ENCODE results near the gene MAPK12. TPM values are rescaled to one million over a fixed set of nuclear protein-coding genes. Genes with fewer than 3 reads are reported as not detected.
A peak's percentile ranks its signal among the peaks of the same experiment; 100 is the strongest.

Gene MAPK12
- total and polyA plus RNA-seq, 4 donors, result 0.83 to 2.8 (median 1.9) TPM

GRCh38 chr22:50298937-50299784 is 37.7 kb upstream of the MAPK12 start:
- WGBS, result 11% methylated on average over 59 of the region's 59 CpGs
- H3K4me3 ChIP-seq (ENCODE audit: low read depth in 1 of 3, low read length in 3 of 3), result peak overlapping the region; percentile 23 to 84 (median 61)
- no peak for TF ChIP-seq HNF4G (IDR thresholded peaks at IDR 0.05)
- no peak for TF ChIP-seq FOXA1 (IDR thresholded peaks at IDR 0.05)
- TF ChIP-seq HNF4A (conservative IDR thresholded peaks at IDR 0.05), result no peak
- peak in 1 of 2 donors; percentile 16 for TF ChIP-seq RXRA (IDR thresholded peaks at IDR 0.05)
- TF ChIP-seq TAF1 (conservative IDR thresholded peaks at IDR 0.05), result no peak
- no peak for TF ChIP-seq SP1 (IDR thresholded peaks at IDR 0.05)
- no peak overlapping the region for H3K9ac ChIP-seq (ENCODE audit: low read depth in 1 of 2, low read length in 2 of 2)
- H3K27ac ChIP-seq (ENCODE audit: low read depth in 1 of 2, low read length in 2 of 2), result peak overlapping the region; percentile 68 to 78
- no peaks in the 10 kb centered on the region for H3K36me3 ChIP-seq (ENCODE audit: control insufficient read depth in 4 of 4, insufficient read depth in 3 of 4, low read depth in 1 of 4, low read length in 3 of 4)
- peak; percentile 56 for DNase-seq (ENCODE audit: low spot score)
- H3K9me3 ChIP-seq (ENCODE audit: control insufficient read depth in 4 of 4, low read length in 3 of 4), result no peaks in the 10 kb centered on the region
- no peaks in the 10 kb centered on the region for H3K27me3 ChIP-seq (ENCODE audit: control insufficient read depth in 4 of 4, insufficient read depth in 4 of 4, low read length in 3 of 4)
- peaks cover 53 to 93% (median 78%) of the 10 kb centered on the region in 4 donors for H3K4me1 ChIP-seq (ENCODE audit: control insufficient read depth in 4 of 4, insufficient read depth in 4 of 4, low read length in 3 of 4)

- H3K4me3 ChIP-seq (ENCODE audit: low read depth in 1 of 3, low read length in 3 of 3), result peak overlapping the region in 1 of 3 donors; percentile 36
These were observed 36.8 kb upstream of the MAPK12 start for GRCh38 chr22:50298266-50298637.

GRCh38 chr22:50297510-50298265 is 36.2 kb upstream of the MAPK12 start:
- H3K4me3 ChIP-seq (ENCODE audit: low read depth in 1 of 3, low read length in 3 of 3), result peak overlapping the region in 2 of 3 donors; percentile 12 to 36
- H3K27ac ChIP-seq (ENCODE audit: low read depth in 1 of 2, low read length in 2 of 2), result peak overlapping the region; percentile 31 to 70
- 38% methylated on average over 20 of the region's 20 CpGs for WGBS
- peaks cover 55 to 93% (median 77%) of the 10 kb centered on the region in 4 donors for H3K4me1 ChIP-seq (ENCODE audit: control insufficient read depth in 4 of 4, insufficient read depth in 4 of 4, low read length in 3 of 4)
- H3K9me3 ChIP-seq (ENCODE audit: control insufficient read depth in 4 of 4, low read length in 3 of 4), result no peaks in the 10 kb centered on the region
- TF ChIP-seq RXRA (IDR thresholded peaks at IDR 0.05) (no peak), HNF4G (IDR thresholded peaks at IDR 0.05) (no peak), GABPA (IDR thresholded peaks at IDR 0.05 in 1 of 2, conservative IDR thresholded peaks at IDR 0.05 in 1 of 2) (no peak), RAD21 (IDR thresholded peaks at IDR 0.05) (no peak), ZBTB33 (IDR thresholded peaks at IDR 0.05) (no peak), JUND (IDR thresholded peaks at IDR 0.05) (no peak), ATF3 (IDR thresholded peaks at IDR 0.05) (no peak), HNF4A (conservative IDR thresholded peaks at IDR 0.05) (peak in 1 of 2 donors; percentile 27)
- H3K27me3 ChIP-seq (ENCODE audit: control insufficient read depth in 4 of 4, insufficient read depth in 4 of 4, low read length in 3 of 4), result no peaks in the 10 kb centered on the region
- DNase-seq (ENCODE audit: low spot score), result no peak
- H3K9ac ChIP-seq (ENCODE audit: low read depth in 1 of 2, low read length in 2 of 2), result no peak overlapping the region
- no peaks in the 10 kb centered on the region for H3K36me3 ChIP-seq (ENCODE audit: control insufficient read depth in 4 of 4, insufficient read depth in 3 of 4, low read depth in 1 of 4, low read length in 3 of 4)

More at GRCh38 chr22:50298266-50298637, 36.8 kb upstream of the MAPK12 start:
- WGBS, result 54% methylated on average over 4 of the region's 4 CpGs
- DNase-seq (ENCODE audit: low spot score), result no peak
- Histone ChIP-seq H3K4me1 (ENCODE audit: control insufficient read depth in 4 of 4, insufficient read depth in 4 of 4, low read length in 3 of 4) (peaks cover 52 to 93% (median 76%) of the 10 kb centered on the region in 4 donors), H3K9ac (ENCODE audit: low read depth in 1 of 2, low read length in 2 of 2) (no peak overlapping the region), H3K27ac (ENCODE audit: low read depth in 1 of 2, low read length in 2 of 2) (peak overlapping the region; percentile 16 to 31), H3K36me3 (ENCODE audit: control insufficient read depth in 4 of 4, insufficient read depth in 3 of 4, low read depth in 1 of 4, low read length in 3 of 4) (no peaks in the 10 kb centered on the region), H3K9me3 (ENCODE audit: control insufficient read depth in 4 of 4, low read length in 3 of 4) (no peaks in the 10 kb centered on the region), H3K27me3 (ENCODE audit: control insufficient read depth in 4 of 4, insufficient read depth in 4 of 4, low read length in 3 of 4) (no peaks in the 10 kb centered on the region)
- no peak for TF ChIP-seq HNF4A (conservative IDR thresholded peaks at IDR 0.05)
- no peak for TF ChIP-seq FOXA1 (IDR thresholded peaks at IDR 0.05)

Measured in liver (tissue), 9 donors.